Stimulated activated CD4-positive, alpha-beta T cell treated with anti-CD3 and anti-CD28 coated beads, Interleukin-2, amount 100 ng/mL, for 48 hours (primary cell): Measurements from ENCODE around the gene DSCAML1.

Experiments used
- DNase-seq, 2 donors: peaks; one replicate each; pipeline ENCODE4 v3.0.0-alpha.2; 2020

DSCAML1 gene

GRCh38 chr11:117654281-117655255 is 142.4 kb downstream of the DSCAML1 start:
- no peak for DNase-seq

GRCh38 chr11:117652521-117652920 is 144.5 kb downstream of the DSCAML1 start:
- DNase-seq: no peak

GRCh38 chr11:117649296-117650055 is 147.5 kb downstream of the DSCAML1 start:
- DNase-seq: no peak

- DNase-seq: no peak
These were observed 149.1 kb downstream of the DSCAML1 start for GRCh38 chr11:117647872-117648271.

DNA sequence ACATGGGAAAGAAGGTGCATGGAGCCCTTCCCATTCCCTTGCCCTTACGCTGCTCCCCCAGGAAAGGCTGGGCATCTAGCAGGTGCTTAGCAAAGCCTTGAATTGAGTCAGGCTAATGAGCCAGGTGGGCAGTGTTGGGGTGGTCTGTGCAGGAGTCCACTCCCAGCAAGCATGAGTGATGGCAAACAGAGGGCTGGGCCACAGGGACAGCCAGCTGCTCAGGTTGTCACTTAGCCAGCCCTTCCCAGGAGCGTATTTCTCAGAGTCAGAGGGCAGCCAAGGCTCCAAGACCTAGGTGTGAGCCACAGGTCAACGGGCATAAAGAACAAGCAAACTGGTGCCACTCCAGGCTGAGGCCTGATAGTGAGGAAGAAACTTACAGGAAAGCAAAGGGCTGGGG is 149.8 kb downstream of the DSCAML1 start:
- no peak for DNase-seq

DNA sequence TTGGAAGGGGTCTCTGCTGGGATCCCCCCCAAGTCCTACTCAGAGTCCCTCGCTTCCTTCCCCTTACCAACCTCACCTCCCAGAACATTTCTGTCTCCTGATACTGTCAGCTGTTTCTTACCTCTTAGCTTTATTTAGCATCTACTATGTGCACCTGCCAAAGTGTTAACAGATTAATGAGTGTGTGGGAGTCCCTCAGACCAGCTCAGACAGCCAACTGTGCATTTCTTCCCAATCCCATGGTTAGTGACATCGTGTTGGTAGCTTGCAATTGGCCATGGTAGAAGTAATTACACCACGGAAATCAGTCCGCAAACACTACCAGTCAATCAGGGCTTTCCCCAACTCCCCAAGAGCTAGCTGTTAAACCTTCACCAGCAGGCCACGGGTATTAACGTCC is 150.6 kb downstream of the DSCAML1 start:
- no peak for DNase-seq

- no peak for DNase-seq
These were observed 152.4 kb downstream of the DSCAML1 start for GRCh38 chr11:117644403-117645155.

GRCh38 chr11:117643606-117644300 is 153.3 kb downstream of the DSCAML1 start:
- no peak for DNase-seq

GRCh38 chr11:117642835-117643234 is 154.2 kb downstream of the DSCAML1 start:
- no peak for DNase-seq

GRCh38 chr11:117642396-117642795 is 154.6 kb downstream of the DSCAML1 start:
- DNase-seq: no peak

- DNase-seq: no peak
These were observed 155.8 kb downstream of the DSCAML1 start for GRCh38 chr11:117641008-117641915.

GRCh38 chr11:117640041-117640440 is 157.0 kb downstream of the DSCAML1 start:
- DNase-seq: no peak

DNA sequence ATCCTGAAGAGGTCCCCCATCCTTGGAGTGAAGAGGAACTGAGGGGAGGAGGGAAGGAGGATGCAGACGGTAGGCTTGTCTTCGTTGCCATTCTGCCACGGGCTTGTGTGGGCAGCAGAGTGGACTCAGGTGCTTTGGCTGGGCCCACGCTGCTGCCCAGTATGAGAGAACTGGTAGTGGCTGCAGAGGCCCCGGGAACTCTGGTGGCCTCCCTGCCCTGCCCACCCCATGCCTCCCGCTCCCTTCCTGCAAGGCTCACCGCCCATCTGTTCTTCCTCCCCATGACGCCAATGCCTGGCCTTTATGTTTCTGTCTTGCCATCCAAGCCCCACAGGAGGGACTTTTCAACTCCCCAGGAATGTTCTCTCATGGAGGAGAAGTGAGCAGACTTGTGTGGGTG is 157.4 kb downstream of the DSCAML1 start:
- no peak for DNase-seq

DNA sequence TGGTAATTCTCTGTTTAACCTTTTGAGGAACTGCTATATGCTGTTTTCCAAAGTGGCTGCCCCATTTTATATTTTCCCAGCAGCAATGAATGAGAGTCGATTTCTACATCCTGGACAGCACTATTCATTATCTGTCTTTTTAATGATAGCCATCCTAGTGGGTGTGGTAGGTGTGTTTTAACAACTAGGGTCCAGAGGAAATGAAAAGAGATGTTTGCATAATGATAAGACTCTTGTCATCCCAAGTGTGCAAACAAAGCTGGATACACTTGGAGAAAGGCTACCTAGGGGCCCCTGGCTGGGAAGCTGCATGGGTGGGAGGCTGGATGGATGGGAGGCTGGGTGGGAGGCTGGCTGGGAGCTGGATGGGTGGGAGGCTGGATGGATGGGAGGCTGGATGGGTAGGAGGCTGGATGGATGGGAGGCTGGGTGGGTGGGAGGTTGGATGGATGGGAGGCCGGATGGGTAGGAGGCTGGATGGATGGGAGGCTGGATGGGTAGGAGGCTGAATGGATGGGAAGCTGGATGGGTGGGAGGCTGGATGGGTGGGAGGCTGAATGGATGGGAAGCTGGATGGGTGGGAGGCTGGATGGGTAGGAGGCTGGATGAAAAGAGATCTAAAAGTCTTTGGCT is 158.0 kb downstream of the DSCAML1 start:
- DNase-seq: no peak

DNA sequence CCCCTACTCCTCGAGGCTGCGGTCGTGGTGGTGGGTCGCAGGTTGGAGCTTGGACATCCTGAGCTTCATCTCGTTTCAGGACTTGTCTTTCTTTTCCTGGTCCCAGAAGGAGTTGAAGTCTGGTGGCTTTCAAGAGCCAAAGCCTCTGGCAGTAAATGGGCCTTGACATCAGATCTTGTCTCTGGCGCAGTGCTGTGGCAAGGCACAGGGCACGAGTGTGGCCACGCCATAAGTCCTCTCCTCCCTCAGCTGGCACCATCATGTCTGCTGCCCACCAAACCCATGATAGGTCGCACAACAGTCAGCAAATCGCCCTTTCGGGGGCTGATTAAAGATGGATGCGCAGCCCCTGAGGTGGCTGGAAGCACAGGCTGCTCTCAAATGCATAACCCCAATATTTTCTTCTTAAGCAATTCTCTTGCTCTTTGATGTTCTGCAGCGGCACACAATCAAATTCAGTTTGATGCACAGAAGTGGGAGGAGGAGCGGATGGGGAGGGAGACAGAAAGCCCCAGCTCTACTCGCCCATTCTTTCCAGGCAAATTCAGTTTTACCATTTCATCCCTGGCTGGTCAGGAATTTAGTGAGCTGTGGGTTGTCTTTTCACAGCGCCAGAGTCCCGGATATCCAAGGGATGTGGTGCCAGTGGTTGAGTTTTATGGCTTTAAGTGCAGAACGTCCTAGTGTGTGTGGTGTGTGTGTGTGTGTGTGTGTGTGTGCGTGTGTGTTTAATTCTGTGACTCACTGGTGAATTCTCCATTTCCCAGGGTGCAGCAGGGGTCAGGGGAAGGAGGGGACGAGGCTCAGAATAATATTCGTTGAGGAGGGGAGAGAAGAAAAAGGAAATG is 162.0 kb downstream of the DSCAML1 start:
- no peak for DNase-seq

DNA sequence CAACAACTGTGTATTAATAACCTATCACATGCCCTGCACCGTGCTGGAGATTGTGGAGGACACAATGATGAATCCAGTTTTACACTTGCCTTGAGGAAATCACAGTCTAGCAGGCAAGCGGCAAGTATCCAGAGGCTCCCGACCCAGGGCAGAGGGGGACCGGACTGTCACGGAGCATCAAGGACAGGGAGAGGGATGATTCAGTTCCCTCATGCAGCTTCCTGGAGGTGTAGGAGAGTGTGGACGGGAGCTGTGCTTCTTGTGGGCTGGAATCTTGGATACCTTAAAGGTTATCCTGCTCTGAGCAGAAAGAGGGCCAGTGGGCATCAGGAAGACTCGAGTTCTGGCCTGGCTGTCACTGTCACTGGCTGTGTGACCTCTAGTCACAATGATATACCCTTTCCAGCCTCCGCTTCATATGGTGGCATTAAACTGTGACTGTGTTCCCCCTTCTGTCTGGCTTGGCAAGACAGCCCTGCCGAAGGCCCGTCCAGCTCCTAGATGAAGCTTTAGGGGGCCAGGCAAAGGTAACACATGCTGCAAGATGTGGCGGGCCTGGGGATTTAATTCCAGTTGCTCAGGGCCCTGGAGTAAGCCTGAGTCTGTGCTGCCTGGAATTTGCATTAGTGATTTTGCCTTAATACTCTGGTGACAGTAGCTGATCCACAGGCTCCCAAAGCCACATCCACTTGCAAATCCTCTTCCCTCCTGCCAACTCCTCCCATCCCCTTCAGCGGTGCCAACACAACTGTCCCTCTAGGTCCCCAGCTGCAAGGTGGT is 162.8 kb downstream of the DSCAML1 start:
- no peak for DNase-seq

DNA sequence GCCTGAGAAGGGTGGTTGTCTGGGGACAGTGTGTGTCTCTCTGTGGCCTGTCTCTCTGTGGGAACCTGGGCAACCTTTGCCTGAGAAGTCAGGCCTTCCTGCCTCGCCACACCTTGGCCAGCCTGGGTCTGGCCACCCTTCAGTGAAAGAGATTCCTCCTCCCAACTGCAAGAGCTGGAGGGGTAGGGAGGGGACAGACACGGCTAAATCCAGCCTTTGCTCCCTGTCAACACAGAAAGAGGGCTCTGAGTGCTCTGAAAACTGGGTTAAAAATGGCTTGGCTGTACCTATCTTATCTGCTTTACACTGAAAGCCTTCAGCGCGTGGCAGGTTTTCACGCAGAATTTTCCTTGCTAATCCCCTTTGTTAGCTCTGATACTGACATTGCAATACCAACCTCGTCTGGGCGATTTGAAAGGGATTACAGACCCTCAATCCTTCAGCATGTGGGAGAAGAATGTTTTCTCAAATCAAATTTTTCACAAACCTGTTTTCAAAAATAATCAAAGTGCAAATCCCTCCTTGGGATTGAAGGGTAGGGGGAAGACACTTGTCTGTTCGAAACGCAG is 163.7 kb downstream of the DSCAML1 start:
- DNase-seq: no peak

DNA sequence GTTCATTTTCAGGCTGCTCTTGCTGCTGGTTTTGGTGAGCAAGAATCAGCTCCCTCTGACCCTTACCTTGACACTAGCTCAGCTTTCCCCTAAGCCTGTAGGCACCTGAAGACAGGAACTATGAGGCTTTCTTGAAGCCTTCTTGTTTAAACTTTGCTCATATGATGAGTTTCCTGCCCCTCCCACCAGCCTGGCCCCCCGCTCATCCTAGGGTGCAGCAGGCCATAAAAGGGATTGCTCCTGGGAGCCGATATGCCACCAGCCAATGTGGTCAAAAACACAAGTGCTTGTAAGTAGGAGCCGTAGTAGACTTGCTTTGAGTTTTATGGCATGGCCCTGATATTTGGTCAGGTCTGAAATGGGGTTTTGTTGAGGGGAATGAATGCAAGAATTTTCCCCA is 164.7 kb downstream of the DSCAML1 start:
- no peak for DNase-seq
